ENCODE results near the gene DYNLT2. TPM values are rescaled to one million over a fixed set of nuclear protein-coding genes. Genes with fewer than 3 reads are reported as not detected.

The DYNLT2 gene
- total RNA-seq, 1 experiment from 2014 or later = 1.7 TPM

GRCh38 chr6:169751242-169752073 is at the start of gene DYNLT2, which contains the start of gene ERMARD (continued):
- TF ChIP-seq, protein P1, sequence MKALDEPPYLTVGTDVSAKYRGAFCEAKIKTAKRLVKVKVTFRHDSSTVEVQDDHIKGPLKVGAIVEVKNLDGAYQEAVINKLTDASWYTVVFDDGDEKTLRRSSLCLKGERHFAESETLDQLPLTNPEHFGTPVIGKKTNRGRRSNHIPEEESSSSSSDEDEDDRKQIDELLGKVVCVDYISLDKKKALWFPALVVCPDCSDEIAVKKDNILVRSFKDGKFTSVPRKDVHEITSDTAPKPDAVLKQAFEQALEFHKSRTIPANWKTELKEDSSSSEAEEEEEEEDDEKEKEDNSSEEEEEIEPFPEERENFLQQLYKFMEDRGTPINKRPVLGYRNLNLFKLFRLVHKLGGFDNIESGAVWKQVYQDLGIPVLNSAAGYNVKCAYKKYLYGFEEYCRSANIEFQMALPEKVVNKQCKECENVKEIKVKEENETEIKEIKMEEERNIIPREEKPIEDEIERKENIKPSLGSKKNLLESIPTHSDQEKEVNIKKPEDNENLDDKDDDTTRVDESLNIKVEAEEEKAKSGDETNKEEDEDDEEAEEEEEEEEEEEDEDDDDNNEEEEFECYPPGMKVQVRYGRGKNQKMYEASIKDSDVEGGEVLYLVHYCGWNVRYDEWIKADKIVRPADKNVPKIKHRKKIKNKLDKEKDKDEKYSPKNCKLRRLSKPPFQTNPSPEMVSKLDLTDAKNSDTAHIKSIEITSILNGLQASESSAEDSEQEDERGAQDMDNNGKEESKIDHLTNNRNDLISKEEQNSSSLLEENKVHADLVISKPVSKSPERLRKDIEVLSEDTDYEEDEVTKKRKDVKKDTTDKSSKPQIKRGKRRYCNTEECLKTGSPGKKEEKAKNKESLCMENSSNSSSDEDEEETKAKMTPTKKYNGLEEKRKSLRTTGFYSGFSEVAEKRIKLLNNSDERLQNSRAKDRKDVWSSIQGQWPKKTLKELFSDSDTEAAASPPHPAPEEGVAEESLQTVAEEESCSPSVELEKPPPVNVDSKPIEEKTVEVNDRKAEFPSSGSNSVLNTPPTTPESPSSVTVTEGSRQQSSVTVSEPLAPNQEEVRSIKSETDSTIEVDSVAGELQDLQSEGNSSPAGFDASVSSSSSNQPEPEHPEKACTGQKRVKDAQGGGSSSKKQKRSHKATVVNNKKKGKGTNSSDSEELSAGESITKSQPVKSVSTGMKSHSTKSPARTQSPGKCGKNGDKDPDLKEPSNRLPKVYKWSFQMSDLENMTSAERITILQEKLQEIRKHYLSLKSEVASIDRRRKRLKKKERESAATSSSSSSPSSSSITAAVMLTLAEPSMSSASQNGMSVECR (CRISPR knock-in tag; IDR thresholded peaks at IDR 0.05; ENCODE audit: borderline replicate concordance) = peak; percentile 22
- TF ChIP-seq, protein P2, sequence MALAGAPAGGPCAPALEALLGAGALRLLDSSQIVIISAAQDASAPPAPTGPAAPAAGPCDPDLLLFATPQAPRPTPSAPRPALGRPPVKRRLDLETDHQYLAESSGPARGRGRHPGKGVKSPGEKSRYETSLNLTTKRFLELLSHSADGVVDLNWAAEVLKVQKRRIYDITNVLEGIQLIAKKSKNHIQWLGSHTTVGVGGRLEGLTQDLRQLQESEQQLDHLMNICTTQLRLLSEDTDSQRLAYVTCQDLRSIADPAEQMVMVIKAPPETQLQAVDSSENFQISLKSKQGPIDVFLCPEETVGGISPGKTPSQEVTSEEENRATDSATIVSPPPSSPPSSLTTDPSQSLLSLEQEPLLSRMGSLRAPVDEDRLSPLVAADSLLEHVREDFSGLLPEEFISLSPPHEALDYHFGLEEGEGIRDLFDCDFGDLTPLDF (CRISPR knock-in tag; IDR thresholded peaks at IDR 0.05) = no peak
- TF ChIP-seq, protein P3, sequence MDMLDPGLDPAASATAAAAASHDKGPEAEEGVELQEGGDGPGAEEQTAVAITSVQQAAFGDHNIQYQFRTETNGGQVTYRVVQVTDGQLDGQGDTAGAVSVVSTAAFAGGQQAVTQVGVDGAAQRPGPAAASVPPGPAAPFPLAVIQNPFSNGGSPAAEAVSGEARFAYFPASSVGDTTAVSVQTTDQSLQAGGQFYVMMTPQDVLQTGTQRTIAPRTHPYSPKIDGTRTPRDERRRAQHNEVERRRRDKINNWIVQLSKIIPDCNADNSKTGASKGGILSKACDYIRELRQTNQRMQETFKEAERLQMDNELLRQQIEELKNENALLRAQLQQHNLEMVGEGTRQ (CRISPR knock-in tag; IDR thresholded peaks at IDR 0.05) = no peak; the same call in 1 of the 2 replicates
- TF ChIP-seq NFE2L1 (CRISPR knock-in tag; IDR thresholded peaks at IDR 0.05) (peak; percentile 85), ZNF121 (CRISPR knock-in tag; IDR thresholded peaks at IDR 0.05) (no peak), TCF7 (CRISPR knock-in tag; IDR thresholded peaks at IDR 0.05; ENCODE audit: low read depth) (no peak), ATF1 (CRISPR knock-in tag; IDR thresholded peaks at IDR 0.05) (peak; percentile 74), E2F4 (CRISPR knock-in tag; IDR thresholded peaks at IDR 0.05; ENCODE audit: borderline replicate concordance, low read depth) (peak; percentile 78), CREM (CRISPR knock-in tag; IDR thresholded peaks at IDR 0.05) (peak; percentile 98), ATF2 (CRISPR knock-in tag; IDR thresholded peaks at IDR 0.05; ENCODE audit: borderline replicate concordance, low read depth) (no peak), RORB (CRISPR knock-in tag; IDR thresholded peaks at IDR 0.05) (no peak), ZNF416 (CRISPR knock-in tag; IDR thresholded peaks at IDR 0.05) (peak; percentile 59; the same call in 1 of the 2 replicates), SP1 (CRISPR knock-in tag; conservative IDR thresholded peaks at IDR 0.05) (peak; percentile 91), HMGXB4 (CRISPR knock-in tag; IDR thresholded peaks at IDR 0.05) (peak; percentile 98)
- TF ChIP-seq, protein P4, sequence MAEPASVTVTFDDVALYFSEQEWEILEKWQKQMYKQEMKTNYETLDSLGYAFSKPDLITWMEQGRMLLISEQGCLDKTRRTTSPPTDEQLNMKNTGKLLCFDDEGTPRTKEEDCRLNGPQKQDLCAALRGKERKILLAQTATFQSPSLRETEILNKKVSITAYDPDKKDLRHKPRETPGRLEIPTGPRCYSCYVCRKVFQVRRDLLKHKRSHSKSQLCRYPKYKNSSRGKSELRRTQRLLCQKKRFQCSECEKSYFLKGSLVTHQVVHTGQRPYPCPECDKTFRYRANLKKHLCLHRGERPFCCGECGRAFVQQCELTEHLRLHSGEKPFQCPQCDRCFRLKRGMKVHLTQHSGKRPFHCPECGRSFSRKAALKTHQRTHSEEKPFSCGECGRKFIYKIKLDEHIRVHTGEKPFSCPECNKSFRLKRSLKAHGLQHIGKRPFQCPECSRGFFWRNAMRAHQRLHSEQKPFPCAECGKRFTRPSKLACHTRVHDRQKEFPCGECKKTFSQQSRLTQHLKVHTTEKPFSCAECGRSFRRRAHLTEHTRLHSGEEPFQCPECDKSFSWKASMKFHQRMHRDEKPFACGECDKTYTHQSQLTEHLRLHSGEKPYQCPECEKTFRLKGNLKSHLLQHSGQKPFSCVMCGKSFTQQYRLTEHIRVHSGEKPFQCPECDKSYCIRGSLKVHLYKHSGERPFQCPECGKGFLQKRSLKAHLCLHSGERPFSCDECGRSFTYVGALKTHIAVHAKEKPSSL (CRISPR knock-in tag; conservative IDR thresholded peaks at IDR 0.05) = no peak
